Dendritic cell treated with granulocyte-macrophage colony-stimulating factor and Interleukin-4, amounts not matched to agents 40 ng/mL and 50 ng/mL, for 4 days (primary cell): Measurements from ENCODE around the gene ZNF396.

Experiments used
- H3K27ac Mint-ChIP-seq: one replicate; pipeline ENCODE4 v1.8.0; 2022; ENCODE audit warnings: mild to moderate bottlenecking, mixed read lengths
- H3K27me3 Mint-ChIP-seq: one replicate; pipeline ENCODE4 v1.8.0; 2022; ENCODE audit warnings: mild to moderate bottlenecking, mixed read lengths
- H3K36me3 Mint-ChIP-seq: one replicate; pipeline ENCODE4 v1.8.0; 2022; ENCODE audit warnings: low read depth, mixed read lengths
- H3K4me1 Mint-ChIP-seq: one replicate; pipeline ENCODE4 v1.8.0; 2022; ENCODE audit warnings: low read depth, mixed read lengths
- H3K4me3 Mint-ChIP-seq: one replicate; pipeline ENCODE4 v1.8.0; 2022; ENCODE audit warnings: mild to moderate bottlenecking, moderate library complexity, mixed read lengths
- H3K9me3 Mint-ChIP-seq: one replicate; pipeline ENCODE4 v1.8.0; 2022; ENCODE audit warnings: mixed read lengths
- intact Hi-C: fragments of 100-400 bp; cut with micrococcal nuclease; formaldehyde crosslinking; loops from one replicate; pipeline ENCODE4 v1.15.0; 2022

ZNF396 gene

DNA sequence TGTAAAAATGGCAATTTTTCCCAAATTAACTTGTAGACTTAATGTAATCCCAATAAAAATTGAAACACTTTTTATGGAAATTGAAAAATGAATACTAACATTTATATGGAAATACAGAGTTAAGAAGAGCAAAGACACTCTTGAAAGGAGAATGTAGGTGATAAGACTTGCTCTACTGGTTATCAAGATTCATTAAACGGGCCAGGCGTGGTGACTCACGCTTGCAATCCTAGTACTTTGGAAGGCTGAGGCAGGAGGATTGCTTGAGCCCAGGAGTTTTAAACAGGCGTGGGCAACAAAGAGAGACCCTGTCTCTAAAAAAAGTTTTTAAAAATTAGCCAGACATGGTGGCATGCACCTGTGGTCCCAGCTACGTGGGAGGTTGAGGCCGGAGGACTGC lies 29.5 kb upstream of the ZNF396 start:
- Mint-ChIP-seq H3K4me1 (peaks cover 19% of the 10 kb centered on the region), H3K36me3 (no peaks in the 10 kb centered on the region), H3K27ac (no peak overlapping the region), H3K9me3 (no peaks in the 10 kb centered on the region), H3K4me3 (no peak overlapping the region), H3K27me3 (peaks cover 4% of the 10 kb centered on the region)
- intact Hi-C loops = loop anchor here (5.0 kb wide), 1 partner anchor 176 kb away; the partner anchor contains the start of gene GALNT1

DNA sequence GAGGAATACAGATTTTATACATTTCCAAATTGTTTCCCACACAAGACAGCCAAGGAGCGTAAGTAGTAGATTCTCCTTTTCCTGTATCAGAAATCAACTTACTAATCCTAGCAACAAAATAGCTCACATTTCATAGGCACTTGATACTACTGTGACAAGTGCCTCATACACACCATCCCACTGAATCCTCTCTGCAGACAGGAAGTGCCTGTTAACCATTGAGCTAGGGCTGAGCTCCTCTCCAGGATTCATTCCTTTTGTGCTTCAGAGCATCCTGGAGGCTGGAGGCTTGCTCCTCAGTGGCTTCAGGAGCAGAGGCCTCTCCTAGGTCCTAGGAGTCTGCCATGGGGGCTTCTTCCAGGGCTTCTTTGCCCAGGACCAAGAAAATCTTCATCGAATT lies 20.8 kb upstream of the ZNF396 start:
- Mint-ChIP-seq H3K4me1 (no peaks in the 10 kb centered on the region), H3K4me3 (no peak overlapping the region), H3K36me3 (no peaks in the 10 kb centered on the region), H3K27ac (no peak overlapping the region), H3K9me3 (no peaks in the 10 kb centered on the region), H3K27me3 (no peaks in the 10 kb centered on the region)
- intact Hi-C loops = loop anchor here (10.0 kb wide), 1 partner anchor 557 kb away; no protein-coding TSS in a partner anchor

DNA sequence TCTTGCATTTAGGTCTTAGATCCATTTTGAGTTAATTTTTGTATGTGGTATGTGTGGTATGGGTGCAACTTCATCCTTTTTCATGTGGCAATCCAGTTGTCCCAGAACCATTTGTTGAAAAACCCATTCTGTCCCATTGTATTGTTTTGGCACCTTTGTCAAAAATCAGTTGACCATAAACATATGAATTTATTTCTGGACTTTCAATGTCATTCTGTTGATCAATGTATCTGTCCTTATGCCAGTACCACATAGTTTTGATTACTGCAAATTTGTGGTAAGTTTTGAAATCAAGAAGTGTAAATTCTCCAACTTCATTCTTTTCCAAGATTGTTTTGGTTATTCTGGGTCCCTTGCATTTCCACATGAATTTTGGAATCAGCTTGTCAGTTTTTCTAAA lies 16.6 kb upstream of the ZNF396 start:
- no peaks in the 10 kb centered on the region for H3K9me3 Mint-ChIP-seq
- no peak overlapping the region for H3K4me3 Mint-ChIP-seq
- intact Hi-C loops = loop anchor here (10.0 kb wide), 1 partner anchor 561 kb away; no protein-coding TSS in a partner anchor
- H3K27ac Mint-ChIP-seq = no peak overlapping the region
- H3K27me3 Mint-ChIP-seq = peaks cover 2% of the 10 kb centered on the region
- peaks cover 5% of the 10 kb centered on the region for H3K4me1 Mint-ChIP-seq
- no peaks in the 10 kb centered on the region for H3K36me3 Mint-ChIP-seq

DNA sequence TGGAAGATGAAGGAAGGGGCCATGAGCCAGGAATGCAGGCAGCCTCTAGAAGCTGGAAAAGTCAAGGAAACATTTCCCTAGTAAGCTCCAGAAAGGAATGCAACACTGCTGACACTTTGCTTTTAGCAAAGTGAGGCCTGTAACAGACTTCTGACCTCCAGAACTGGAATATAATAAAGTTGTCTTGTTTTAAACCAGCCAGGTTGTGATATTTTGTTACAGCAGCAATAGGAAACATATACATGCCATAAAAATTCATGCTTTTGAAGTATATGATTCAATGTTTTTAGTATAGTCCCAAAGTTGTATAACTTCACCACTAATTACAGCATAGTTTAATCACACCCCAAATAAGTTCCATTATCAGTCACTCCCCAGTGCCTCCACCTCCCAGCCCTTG lies 15.2 kb upstream of the ZNF396 start:
- intact Hi-C loops = loop anchor here (10.0 kb wide), 1 partner anchor 562 kb away; no protein-coding TSS in a partner anchor
- Mint-ChIP-seq H3K27ac (no peak overlapping the region), H3K27me3 (peaks cover 4% of the 10 kb centered on the region), H3K4me3 (no peak overlapping the region), H3K4me1 (peaks cover 5% of the 10 kb centered on the region), H3K36me3 (no peaks in the 10 kb centered on the region), H3K9me3 (no peaks in the 10 kb centered on the region)

DNA sequence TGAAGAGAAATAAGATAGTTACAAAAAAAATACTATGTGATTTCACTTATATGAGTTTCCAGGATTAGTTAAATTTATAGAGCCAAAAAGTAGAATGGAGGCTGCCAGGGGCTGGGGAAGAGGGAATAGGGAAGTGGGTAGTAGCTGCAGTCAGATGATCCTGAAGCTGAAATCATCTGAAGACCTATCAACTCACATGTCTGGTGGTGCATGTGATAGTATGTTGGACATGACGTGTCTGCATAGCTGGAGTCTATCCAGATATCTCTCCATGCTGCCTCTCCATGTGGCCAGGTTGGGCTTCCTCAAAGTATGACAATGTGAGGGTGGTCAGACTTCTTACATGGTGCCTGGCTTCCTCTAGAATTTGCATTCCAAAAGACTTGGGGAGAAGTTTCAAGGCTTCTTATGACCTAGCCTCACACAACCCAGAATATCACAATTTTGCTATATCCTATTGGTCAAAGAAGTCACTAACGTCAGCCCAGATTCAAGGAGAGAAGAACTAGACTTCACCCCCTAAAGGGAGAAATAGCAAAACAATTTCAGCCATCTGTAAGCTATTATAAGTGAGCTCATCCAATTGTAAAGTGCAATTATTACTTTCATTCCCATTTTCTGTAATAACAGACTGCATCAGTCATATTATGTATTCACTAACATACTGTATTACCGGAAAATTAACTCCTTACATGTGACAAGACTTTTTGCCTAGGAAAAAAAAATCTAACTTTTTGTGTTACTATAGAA lies 14.0 kb upstream of the ZNF396 start:
- Mint-ChIP-seq H3K27ac (no peak overlapping the region), H3K36me3 (no peaks in the 10 kb centered on the region), H3K27me3 (peaks cover 4% of the 10 kb centered on the region), H3K9me3 (no peaks in the 10 kb centered on the region), H3K4me3 (no peak overlapping the region), H3K4me1 (peaks cover 11% of the 10 kb centered on the region)
- intact Hi-C loops = loop anchor here (10.0 kb wide), 1 partner anchor 564 kb away; no protein-coding TSS in a partner anchor

DNA sequence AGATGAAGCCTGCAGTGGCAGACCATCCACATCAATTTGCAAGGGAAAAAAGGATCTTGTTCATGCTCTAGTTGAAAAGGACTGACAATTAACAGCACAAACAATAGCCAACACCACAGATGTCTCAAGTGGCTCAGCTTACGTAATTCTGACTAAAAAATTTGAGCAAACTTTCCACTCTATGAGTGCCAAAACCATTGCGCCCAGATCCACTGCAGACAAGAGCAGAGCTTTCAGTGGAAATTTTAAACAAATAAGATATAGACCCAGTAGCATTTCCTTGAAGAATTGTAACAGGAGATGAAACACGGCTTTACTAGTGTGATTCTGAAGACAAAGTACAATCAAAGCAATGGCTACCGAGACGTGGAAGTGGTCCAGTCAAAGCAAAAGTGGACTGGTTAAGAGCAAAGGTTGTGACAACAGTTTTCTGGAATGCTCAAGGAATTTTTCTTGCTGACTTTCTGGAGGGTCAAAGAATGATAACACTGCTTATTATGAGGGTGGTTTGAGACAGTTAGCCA lies 12.0 kb upstream of the ZNF396 start:
- Mint-ChIP-seq H3K4me1 (peaks cover 11% of the 10 kb centered on the region), H3K9me3 (no peaks in the 10 kb centered on the region), H3K36me3 (no peaks in the 10 kb centered on the region), H3K4me3 (no peak overlapping the region), H3K27me3 (peaks cover 4% of the 10 kb centered on the region), H3K27ac (no peak overlapping the region)
- intact Hi-C loops = no loop called here

DNA sequence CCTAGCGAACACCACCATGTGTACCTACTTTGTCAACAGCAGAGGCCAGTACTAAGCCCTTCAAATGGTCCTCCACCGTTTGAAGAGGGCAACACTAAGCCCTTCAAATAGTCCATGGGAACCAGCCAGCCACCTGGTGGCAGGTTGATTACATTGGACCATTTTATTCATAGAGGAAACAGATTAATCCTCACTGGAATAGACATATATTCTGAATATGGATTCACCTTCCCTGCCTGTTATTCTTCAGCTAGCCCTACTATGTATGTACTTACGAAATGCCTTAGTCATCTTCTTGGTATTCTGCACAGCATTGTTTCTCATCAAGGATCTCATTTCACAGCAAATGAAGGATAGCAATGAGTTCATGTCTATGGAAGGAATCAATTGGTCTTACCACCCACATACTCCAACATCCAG lies 10.0 kb upstream of the ZNF396 start:
- H3K4me1 Mint-ChIP-seq = peaks cover 11% of the 10 kb centered on the region
- no peaks in the 10 kb centered on the region for H3K9me3 Mint-ChIP-seq
- no peak overlapping the region for H3K27ac Mint-ChIP-seq
- H3K27me3 Mint-ChIP-seq = peaks cover 4% of the 10 kb centered on the region
- intact Hi-C loops = no loop called here
- H3K36me3 Mint-ChIP-seq = no peaks in the 10 kb centered on the region
- no peak overlapping the region for H3K4me3 Mint-ChIP-seq

DNA sequence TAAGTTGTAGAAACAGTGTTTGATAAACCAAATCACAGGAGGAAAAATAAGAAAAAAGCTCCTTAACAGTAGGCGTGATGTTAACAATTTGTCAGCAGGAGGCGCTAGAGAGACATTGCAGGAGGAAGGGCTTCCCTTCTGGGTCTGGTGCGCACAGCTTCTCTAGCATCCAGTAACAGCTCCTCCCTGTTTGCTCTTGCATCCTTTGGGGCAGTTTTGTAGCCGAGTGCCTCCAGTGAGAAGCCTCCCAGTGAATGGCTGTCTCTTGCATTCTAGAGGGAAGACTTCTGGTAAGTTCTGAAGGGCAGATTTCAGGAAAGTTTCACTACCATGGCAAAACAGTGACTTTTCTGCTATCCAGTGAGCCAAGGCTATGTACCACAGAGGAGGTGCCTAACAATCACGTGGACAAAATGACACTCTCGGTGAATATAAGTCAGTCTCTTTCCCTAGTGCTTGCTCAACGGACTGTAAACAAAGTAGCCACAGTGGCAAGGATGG lies 9.5 kb upstream of the ZNF396 start:
- Mint-ChIP-seq H3K27me3 (peaks cover 4% of the 10 kb centered on the region), H3K27ac (no peak overlapping the region), H3K36me3 (no peaks in the 10 kb centered on the region), H3K9me3 (no peaks in the 10 kb centered on the region), H3K4me1 (peaks cover 11% of the 10 kb centered on the region), H3K4me3 (no peak overlapping the region)
- intact Hi-C loops = no loop called here

DNA sequence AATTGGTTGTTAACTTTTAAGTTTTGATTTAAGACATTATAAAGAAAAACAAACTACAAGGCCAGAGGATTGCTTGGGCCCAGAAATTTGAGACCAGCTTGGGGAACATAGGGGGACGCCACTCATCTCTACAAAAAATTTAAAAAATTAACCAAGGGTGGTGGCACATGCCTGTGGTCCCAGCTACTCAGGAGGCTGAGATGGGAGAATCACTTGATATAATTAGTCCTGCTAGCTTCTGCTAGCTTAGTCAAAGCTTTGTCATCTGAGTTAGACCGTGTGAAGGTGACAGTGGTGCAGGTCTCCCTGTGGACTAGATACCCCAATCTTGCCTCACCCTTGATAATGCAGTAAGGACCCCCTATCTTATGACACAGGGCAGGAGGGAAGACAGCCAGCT lies 6.0 kb upstream of the ZNF396 start:
- Mint-ChIP-seq H3K4me1 (peaks cover 11% of the 10 kb centered on the region), H3K4me3 (no peak overlapping the region), H3K27ac (no peak overlapping the region), H3K9me3 (no peaks in the 10 kb centered on the region), H3K36me3 (no peaks in the 10 kb centered on the region), H3K27me3 (peaks cover 9% of the 10 kb centered on the region)
- intact Hi-C loops = no loop called here

DNA sequence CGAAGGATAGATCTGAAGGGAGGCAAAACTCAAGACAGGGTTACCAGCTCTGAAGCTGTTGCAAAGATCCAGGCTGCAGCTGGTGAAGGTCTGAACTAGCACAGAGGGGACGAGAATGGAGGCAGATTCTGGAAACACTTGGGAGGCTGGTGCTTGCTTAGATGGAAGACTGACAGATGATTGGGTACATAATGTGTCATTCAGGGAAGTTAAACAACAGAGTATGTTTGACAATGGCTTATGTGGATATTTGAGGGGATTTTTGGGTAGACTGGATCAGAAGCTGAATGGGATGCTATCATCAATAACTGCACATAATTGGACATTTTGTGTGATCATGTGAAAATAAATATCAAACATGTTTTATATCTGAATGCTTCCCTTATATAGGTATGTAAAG lies 2.3 kb upstream of the ZNF396 start:
- H3K36me3 Mint-ChIP-seq = no peaks in the 10 kb centered on the region
- no peaks in the 10 kb centered on the region for H3K9me3 Mint-ChIP-seq
- H3K27ac Mint-ChIP-seq = no peak overlapping the region
- intact Hi-C loops = loop anchor here (5.0 kb wide), 1 partner anchor 593 kb away; the partner anchor contains the start of gene RMP24
- H3K4me3 Mint-ChIP-seq = no peak overlapping the region
- peaks cover 13% of the 10 kb centered on the region for H3K27me3 Mint-ChIP-seq
- H3K4me1 Mint-ChIP-seq = peaks cover 12% of the 10 kb centered on the region

DNA sequence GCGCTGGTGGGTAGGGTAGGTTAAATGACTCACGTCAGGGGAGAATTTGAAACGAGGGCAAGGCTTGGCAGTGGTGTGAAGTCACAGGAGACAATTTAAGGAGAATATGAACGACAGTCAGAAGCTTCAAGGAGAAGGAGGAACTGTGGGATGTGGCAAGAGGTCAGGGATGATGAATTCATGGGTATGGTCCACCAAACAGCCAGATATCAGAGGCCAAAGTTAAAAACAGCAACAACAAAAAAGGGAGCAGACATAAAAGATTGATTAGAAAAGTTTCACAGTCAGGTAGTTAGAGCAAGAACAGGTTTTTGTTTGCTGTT lies 1.4 kb upstream of the ZNF396 start:
- Mint-ChIP-seq H3K27ac (no peak overlapping the region), H3K27me3 (peaks cover 13% of the 10 kb centered on the region), H3K4me3 (no peak overlapping the region), H3K4me1 (peaks cover 12% of the 10 kb centered on the region), H3K9me3 (no peaks in the 10 kb centered on the region), H3K36me3 (no peaks in the 10 kb centered on the region)
- intact Hi-C loops = loop anchor here (5.0 kb wide), 1 partner anchor 594 kb away; the partner anchor contains the start of gene RMP24

DNA sequence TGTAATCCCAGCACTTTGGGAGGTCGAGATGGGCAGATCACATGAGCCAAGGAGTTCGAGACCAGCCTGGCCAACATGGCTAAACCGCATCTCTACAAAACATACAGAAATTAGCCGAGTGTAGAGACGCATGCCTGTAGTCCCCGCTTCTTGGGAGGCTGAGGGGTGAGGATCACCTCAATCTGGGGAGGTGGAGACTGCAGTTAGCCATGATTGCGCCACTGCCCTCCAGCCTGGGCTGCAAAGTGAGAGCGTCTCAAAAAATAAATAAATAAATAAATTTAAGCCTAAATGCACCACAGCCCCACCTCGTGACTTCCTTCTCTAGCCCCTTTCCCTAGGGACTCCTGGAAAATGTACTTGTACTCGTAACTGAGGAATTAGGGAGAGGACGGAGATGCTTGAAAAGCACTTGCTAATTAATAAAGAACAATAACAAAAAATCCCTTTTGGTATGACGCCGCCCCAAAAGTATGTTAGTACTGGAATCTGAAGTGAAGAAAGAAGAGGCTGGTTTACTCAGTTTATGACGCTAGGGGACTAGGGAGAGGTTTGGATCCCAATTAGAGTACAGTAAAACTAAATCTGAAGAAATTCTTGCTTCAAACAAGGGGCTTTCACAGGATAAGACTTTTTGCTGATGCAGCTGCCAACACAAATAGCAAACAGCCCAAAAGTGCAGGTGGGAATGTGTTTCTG lies 887 bp upstream of the ZNF396 start:
- H3K27ac Mint-ChIP-seq = peak overlapping the region; percentile 60
- no peaks in the 10 kb centered on the region for H3K36me3 Mint-ChIP-seq
- H3K27me3 Mint-ChIP-seq = peaks cover 13% of the 10 kb centered on the region
- intact Hi-C loops = loop anchor here (1.0 to 5.0 kb wide), 2 partner anchors 34 to 594 kb away; partner anchors contain the start of genes RMP24 and ZNF24
- no peak overlapping the region for H3K4me3 Mint-ChIP-seq
- H3K9me3 Mint-ChIP-seq = no peaks in the 10 kb centered on the region
- peaks cover 12% of the 10 kb centered on the region for H3K4me1 Mint-ChIP-seq

DNA sequence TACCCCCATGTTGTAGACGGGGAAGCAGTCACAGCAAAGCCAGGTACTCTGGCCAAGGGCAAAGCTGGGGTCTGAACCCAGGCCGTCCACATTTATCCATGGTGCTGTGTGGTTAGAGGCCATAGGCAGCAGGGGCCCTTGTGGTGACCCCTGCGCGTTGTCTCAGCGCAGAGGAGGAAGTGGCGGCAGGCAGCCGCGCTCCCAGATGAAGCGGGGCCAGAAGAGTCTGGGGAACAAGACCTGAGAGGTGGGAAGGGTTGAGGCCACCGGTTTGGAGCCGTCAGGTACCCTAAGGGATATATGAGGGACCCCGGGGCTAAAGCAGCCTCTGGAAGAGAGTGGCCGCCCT lies 770 bp downstream of the ZNF396 start:
- Mint-ChIP-seq H3K27ac (peak overlapping the region; percentile 60), H3K9me3 (no peaks in the 10 kb centered on the region), H3K36me3 (no peaks in the 10 kb centered on the region), H3K4me1 (peaks cover 12% of the 10 kb centered on the region), H3K27me3 (peaks cover 13% of the 10 kb centered on the region), H3K4me3 (peak overlapping the region; percentile 79)
- intact Hi-C loops = loop anchor here (1.0 to 5.0 kb wide), 2 partner anchors 86 to 596 kb away; partner anchors contain the start of genes RMP24 and ZSCAN30

DNA sequence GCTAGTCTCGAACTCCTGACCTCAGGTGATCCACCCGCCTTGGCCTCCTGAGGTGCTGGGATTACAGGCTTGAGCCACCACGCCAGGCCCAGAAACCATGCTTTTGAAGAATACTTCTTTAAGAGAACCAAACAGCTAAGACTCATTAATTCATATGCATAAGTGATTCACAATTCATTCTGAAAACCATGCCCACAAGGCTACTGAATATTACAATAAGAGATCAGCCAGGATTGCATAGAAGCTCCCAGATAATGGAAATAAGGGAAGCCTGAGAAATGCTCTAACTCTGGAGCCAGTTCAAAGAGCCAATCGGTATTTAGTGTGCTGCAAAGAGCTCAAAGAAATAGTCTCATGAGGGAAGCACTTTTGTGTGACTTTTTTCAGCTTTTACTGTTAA lies 2.4 kb downstream of the ZNF396 start:
- H3K4me1 Mint-ChIP-seq = peaks cover 12% of the 10 kb centered on the region
- no peaks in the 10 kb centered on the region for H3K9me3 Mint-ChIP-seq
- H3K27me3 Mint-ChIP-seq = peaks cover 13% of the 10 kb centered on the region
- intact Hi-C loops = loop anchor here (5.0 kb wide), 1 partner anchor 598 kb away; the partner anchor contains the start of gene RMP24
- no peak overlapping the region for H3K4me3 Mint-ChIP-seq
- no peaks in the 10 kb centered on the region for H3K36me3 Mint-ChIP-seq
- no peak overlapping the region for H3K27ac Mint-ChIP-seq
